ENCODE data around the gene THSD7B. TPM values are rescaled to one million over a fixed set of nuclear protein-coding genes. Genes with fewer than 3 reads are reported as not detected.

THSD7B gene
- total and polyA plus RNA-seq, 2 of the 13 experiments (the other 11 are each of a cell fraction or from before 2014, with no cell fraction given) = 0.02 TPM; not detected in 1

GRCh38 chr2:137192366-137193310 is 427.3 kb downstream of the THSD7B start (continued):
- TF ChIP-seq FOXC1 (CRISPR knock-in tag; IDR thresholded peaks at IDR 0.05; ENCODE audit: borderline replicate concordance) (no peak), KLF9 (CRISPR knock-in tag; IDR thresholded peaks at IDR 0.05; ENCODE audit: low read depth) (no peak), ZNF281 (CRISPR knock-in tag; IDR thresholded peaks at IDR 0.05; ENCODE audit: borderline replicate concordance) (no peak), ZNF510 (CRISPR knock-in tag; IDR thresholded peaks at IDR 0.05; ENCODE audit: low read depth) (no peak)

- H3K9me3 ChIP-seq (ENCODE audit: low read length) = no peaks in the 10 kb centered on the region
- WGBS (ENCODE audit: low lambda C conversion rate) = 26% methylated on average over 3 of the region's 3 CpGs
- no peaks in the 10 kb centered on the region for H4K20me1 ChIP-seq (ENCODE audit: insufficient read depth, low read length)
- in situ Hi-C loops (cut with HindIII; ENCODE audit: extremely low pct_ligation_motif_present, low pct_unique_long_range_greater_than_20kb) = no loop called here
- no peak overlapping the region for H3K9ac ChIP-seq (ENCODE audit: insufficient read depth, low read depth, low read length)
- no TSS peak for BruUV-seq (replicated peaks)
- TF ChIP-seq MLLT10 (CRISPR knock-in tag; IDR thresholded peaks at IDR 0.05) (no peak), FOXK2 (IDR thresholded peaks at IDR 0.05) (no peak), ZNF512 (CRISPR knock-in tag; IDR thresholded peaks at IDR 0.05) (no peak), ZNF260 (CRISPR knock-in tag; IDR thresholded peaks at IDR 0.05; ENCODE audit: borderline replicate concordance, low read depth) (no peak), SRF (IDR thresholded peaks at IDR 0.05; ENCODE audit: low read depth, low read length) (no peak), FOXA1 (IDR thresholded peaks at IDR 0.05) (no peak), FOXA1 (CRISPR knock-in tag; IDR thresholded peaks at IDR 0.05) (no peak), BCLAF1 (IDR thresholded peaks at IDR 0.05) (no peak), ZNF577 (CRISPR knock-in tag; IDR thresholded peaks at IDR 0.05; ENCODE audit: borderline replicate concordance, low read depth) (no peak)
- H3K4me2 ChIP-seq (ENCODE audit: low read depth, low read length) = no peak overlapping the region
- H2AFZ ChIP-seq (ENCODE audit: low read length) = no peak overlapping the region
- ATAC-seq = no peak
- intact Hi-C loops (cut with micrococcal nuclease; ENCODE audit: unreplicated experiment) = no loop called here
- no peaks in the 10 kb centered on the region for H3K27me3 ChIP-seq (ENCODE audit: control insufficient read depth in 1 of 2, insufficient read depth in 2 of 2, low read length in 2 of 2)
- FAIRE-seq = no peak
- H3K27ac ChIP-seq (ENCODE audit: extremely low read length, insufficient read depth, low read length) = no peak overlapping the region
- no peak for DNase-seq (ENCODE audit: low spot score)
- ChIA-PET POLR2A (no interaction called here), CTCF (ENCODE audit: low intra/inter-chr PET ratio, low total read pairs) (no interaction called here)
- H3K4me1 ChIP-seq (ENCODE audit: insufficient read depth, low read length) = no peaks in the 10 kb centered on the region
- H3K79me2 ChIP-seq (ENCODE audit: insufficient read depth, low read length) = no peaks in the 10 kb centered on the region
- H3K4me3 ChIP-seq (replicated peaks in 1 of 3; ENCODE audit: insufficient read depth in 1 of 3, low read depth in 2 of 3, low read length in 3 of 3) = no peak overlapping the region
- H3K36me3 ChIP-seq (replicated peaks in 1 of 2; ENCODE audit: control insufficient read depth in 1 of 2, insufficient read depth in 2 of 2, low read length in 2 of 2) = no peaks in the 10 kb centered on the region
Measured at GRCh38 chr2:137193401-137193800, 428.1 kb downstream of the THSD7B start.

Data from HepG2 (cell line).